IPS DF 19.7 (cell line): ENCODE data around the gene MTLN.
"Not testable (repeated sequence)": the region's sequence is repeated elsewhere in the genome, so short reads cannot be mapped to it uniquely, and the experiment has no call there.

Source experiments
- DNase-seq: peaks from one replicate; pipeline ENCODE4 v3.0.0-alpha.2; 2013; ENCODE audit warnings: low read depth, low spot score

MTLN gene

DNA sequence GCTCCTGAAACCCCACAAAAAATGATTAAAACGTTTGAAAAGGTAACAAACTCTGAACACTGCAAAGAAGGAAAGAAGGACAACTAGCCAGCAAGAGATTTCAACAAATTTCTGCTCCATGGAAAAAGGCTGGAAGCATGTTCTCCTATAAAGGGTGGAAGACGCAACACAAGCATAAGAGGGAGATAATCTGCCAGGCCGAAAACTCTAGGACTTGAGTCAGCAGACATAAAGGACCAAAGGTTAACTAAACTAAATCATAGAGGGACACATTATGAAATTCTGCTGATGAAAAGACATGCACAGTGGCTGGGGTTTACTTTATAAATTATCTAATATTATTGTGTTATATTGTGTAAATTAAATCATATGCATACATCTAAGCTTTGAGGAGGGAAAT lies 14.3 kb downstream of the MTLN start:
- DNase-seq: no peak

DNA sequence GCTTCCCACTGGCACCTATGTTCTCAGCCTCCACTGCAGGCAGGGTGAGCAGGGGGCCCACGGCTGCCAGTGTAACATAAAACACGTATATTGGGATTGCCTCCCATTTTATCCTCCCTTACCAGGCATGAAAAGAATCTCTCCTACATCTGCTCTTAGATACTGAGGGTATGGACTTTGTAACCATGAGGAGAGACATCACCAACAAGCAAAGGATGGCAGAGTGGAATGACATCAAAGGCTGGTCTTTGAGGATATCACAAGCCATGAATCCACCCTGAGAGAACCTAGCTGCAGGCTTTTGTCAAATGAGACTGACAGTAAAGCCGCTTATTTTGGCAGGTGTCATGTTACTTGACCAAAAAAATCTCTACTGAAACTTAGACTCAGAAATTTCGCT lies 14.9 kb downstream of the MTLN start:
- DNase-seq: no peak

DNA sequence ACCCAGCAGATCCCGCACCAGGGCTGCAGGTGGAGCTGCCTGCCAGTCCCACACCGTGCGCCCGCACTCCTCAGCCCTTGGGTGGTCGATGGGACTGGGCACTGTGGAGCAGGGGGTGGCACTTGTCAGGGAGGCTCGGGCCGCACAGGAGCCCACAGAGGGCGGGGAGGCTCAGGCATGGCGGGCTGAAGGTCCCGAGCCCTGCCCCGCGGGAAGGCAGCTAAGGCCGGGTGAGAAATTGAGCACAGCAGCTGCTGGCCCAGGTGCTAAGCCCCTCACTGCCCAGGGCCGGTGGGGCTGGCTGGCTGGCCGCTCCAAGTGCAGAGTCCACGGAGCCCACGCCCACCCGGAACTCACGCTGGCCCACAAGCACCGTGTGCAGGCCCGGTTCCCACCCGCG lies 22.2 kb downstream of the MTLN start:
- not testable (repeated sequence) for DNase-seq

DNA sequence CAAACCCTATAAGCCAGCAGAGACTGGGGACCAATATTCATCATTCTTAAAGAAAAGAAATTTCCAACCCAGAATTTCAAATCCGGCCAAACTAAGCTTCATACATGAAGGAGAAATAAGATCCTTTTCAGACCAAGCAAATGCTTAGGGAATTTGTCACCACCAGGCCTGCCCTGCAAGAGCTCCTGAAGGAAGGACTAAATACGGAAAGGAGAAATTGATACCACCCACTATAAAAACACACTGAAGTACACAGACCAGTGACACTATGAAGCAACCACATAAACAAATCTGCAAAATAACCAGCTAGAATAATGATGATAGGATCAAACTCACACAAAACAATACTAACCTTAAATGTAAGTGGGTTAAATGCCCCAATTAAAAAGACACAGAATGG lies 29.9 kb downstream of the MTLN start:
- no peak for DNase-seq

DNA sequence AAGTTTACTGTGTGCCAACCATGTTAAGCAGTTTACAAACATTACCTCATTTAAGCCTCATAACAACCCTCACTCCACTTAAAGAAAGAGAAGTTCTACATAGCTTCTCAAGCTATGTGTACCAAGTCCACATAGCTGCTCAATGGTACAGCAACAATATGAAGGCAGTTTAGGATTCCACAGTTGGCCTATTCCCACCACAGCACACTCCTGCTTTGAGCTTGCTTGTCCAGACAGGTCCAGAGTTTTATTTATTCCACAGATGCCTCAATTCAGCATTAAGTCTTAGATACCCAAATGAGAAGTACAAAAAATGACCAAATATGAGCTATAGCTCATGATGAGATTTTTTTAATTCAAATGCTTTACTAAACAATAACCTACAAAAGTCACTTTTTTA lies 32.3 kb downstream of the MTLN start:
- no peak for DNase-seq

DNA sequence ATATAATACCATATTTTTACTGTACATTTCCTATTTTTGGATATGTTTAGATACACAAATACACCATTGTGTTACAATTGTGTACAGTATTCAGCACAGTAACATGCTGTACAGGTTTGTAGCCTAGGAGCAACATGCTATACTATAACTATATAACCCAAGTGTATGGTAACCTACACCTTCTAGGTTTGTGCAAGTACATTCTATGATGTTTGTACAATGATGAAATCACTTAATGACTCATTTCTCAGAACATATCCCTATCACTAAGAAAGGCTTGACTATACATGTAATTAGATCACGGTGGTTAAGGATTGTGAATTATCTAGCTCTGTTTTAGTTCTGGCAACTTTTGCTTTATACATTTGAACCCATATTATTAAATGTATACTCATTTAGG lies 38.8 kb downstream of the MTLN start:
- no peak for DNase-seq

DNA sequence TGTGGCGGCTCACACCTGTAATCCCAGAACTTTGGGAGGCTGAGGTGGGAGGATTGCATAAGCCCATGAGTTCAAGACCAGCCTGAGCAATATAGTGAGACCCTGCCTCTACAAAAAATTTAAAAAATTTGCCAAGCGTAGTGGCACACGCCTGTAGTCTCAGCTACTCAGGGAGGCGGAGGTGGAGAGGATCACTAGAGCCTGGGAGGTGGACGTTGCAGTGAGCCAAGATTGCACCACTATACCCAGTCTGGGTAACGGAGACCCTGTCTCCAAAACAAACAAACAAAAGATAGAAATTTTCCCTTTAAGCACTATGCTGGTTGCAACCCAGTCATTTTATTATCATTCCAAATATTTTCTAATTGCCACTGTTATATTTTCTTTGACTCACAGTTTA lies 39.8 kb downstream of the MTLN start:
- no peak for DNase-seq

DNA sequence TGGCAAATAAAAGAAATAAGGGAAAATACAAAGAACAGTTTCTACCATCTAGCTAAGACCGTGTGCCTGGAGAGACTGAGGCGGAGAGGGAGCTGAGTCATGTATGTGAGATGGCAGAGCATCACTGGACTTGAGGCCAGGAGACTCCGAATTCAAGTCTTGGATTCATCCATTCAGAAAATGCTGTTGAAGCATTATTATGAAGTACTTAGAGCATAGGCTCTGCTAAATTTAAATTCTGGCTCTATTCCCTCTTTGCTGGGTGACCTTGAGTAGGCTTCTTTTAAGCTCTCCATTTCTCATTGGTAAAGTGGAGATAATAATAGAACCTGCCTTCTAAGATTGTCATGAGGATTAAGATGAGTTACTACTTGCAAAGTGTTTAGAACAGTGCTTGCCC lies 42.2 kb downstream of the MTLN start:
- DNase-seq: no peak

DNA sequence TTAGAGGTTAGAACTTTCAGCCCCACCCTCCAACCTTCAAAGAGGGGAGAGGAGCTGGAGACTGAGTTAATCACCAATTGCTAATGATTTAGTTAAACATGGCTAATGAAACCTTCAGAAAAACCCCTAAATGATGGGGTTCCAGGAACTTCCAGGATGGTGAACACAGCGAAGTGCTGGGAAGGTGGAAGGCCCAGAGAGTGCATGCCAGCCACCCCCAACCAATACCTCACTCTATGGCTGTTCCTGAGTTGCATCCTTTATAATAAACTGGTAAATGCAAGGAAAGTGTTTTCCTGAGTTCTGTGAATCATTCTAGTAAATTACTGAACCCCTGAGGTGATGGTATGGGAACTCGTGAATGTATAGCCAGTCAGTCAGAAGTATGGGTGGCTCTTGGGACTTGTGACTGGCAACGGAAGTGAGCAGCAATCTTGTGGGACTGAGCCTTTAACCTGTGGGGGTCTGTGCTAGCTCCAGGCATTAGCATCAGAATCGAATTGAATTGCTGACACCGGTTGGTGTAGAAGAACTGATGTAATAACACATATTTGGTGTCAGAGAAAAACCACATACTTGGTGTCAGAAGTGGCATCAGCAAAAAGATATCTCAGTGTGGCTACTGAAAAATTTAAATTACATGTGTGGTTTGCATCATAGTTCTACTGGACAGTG lies 44.9 kb downstream of the MTLN start:
- DNase-seq: peak; percentile 42

DNA sequence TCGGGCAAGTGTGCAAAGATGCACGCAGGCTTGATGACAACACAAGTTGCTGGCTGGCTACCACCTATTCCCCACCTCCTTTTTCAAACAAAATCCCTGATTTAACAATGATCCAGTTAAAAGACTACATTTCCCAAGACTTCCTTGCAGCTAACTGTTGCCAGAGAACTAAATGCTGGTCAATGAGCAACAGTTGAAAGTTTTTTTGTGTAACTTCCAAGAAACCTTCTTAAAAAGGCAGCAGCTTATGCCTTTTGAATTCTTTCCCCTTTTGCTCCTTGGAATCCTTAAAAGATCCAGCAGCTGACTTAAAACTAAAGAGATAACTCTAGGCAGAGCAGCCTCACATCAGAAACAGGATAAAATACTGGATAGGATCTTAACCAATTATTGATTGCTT lies 46.1 kb downstream of the MTLN start:
- DNase-seq: no peak
